ENCODE data around the gene HUNK. TPM values are rescaled to one million over a fixed set of nuclear protein-coding genes. Genes with fewer than 3 reads are reported as not detected.

HUNK gene
- total RNA-seq, 1 experiment from 2014 or later = 2.1 TPM

GRCh38 chr21:31847761-31848160 lies 25.1 kb upstream of the HUNK start:
- BruUV-seq (replicated peaks) = no TSS peak
- CTCF ChIA-PET = no interaction called here
- DNase-seq (ENCODE audit: low spot score) = no peak
- Histone ChIP-seq H3K36me3 (ENCODE audit: insufficient read depth, low read length, poor library complexity, severe bottlenecking) (no peaks in the 10 kb centered on the region), H3K4me1 (ENCODE audit: insufficient read depth, low read length, poor library complexity, severe bottlenecking) (no peaks in the 10 kb centered on the region), H3K4me3 (ENCODE audit: low read depth, low read length, poor library complexity, severe bottlenecking) (no peak overlapping the region), H3K9me3 (ENCODE audit: low read depth, low read length, poor library complexity, severe bottlenecking) (no peaks in the 10 kb centered on the region), H3K27ac (ENCODE audit: low read depth, low read length, poor library complexity, severe bottlenecking) (no peak overlapping the region), H3K27me3 (replicated peaks; ENCODE audit: insufficient read depth, low read depth, low read length, poor library complexity) (peaks cover 7% of the 10 kb centered on the region)
- POLR2A ChIA-PET (ENCODE audit: low non-redundant PET) = no interaction called here
- intact Hi-C loops (cut with micrococcal nuclease; ENCODE audit: unreplicated experiment) = no loop called here
- TF ChIP-seq EZH2 (IDR thresholded peaks at IDR 0.05; ENCODE audit: borderline replicate concordance, low read depth, low read length, poor library complexity, severe bottlenecking) = no peak
- TF ChIP-seq, protein P1, sequence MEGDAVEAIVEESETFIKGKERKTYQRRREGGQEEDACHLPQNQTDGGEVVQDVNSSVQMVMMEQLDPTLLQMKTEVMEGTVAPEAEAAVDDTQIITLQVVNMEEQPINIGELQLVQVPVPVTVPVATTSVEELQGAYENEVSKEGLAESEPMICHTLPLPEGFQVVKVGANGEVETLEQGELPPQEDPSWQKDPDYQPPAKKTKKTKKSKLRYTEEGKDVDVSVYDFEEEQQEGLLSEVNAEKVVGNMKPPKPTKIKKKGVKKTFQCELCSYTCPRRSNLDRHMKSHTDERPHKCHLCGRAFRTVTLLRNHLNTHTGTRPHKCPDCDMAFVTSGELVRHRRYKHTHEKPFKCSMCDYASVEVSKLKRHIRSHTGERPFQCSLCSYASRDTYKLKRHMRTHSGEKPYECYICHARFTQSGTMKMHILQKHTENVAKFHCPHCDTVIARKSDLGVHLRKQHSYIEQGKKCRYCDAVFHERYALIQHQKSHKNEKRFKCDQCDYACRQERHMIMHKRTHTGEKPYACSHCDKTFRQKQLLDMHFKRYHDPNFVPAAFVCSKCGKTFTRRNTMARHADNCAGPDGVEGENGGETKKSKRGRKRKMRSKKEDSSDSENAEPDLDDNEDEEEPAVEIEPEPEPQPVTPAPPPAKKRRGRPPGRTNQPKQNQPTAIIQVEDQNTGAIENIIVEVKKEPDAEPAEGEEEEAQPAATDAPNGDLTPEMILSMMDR (conservative IDR thresholded peaks at IDR 0.05; ENCODE audit: low read depth, low read length) = no peak

- TF ChIP-seq, protein P1 (conservative IDR thresholded peaks at IDR 0.05; ENCODE audit: low read depth, low read length) = no peak
- TF ChIP-seq EZH2 (IDR thresholded peaks at IDR 0.05; ENCODE audit: borderline replicate concordance, low read depth, low read length, poor library complexity, severe bottlenecking) = no peak
- ChIA-PET POLR2A (ENCODE audit: low non-redundant PET) (interaction anchor here (0.6 kb wide), 1 partner anchor 360 kb away, joined by 3 read pairs; no protein-coding TSS in a partner anchor), CTCF (no interaction called here)
- intact Hi-C loops (cut with micrococcal nuclease; ENCODE audit: unreplicated experiment) = no loop called here
- Histone ChIP-seq H3K4me3 (ENCODE audit: low read depth, low read length, poor library complexity, severe bottlenecking) (no peak overlapping the region), H3K27ac (ENCODE audit: low read depth, low read length, poor library complexity, severe bottlenecking) (no peak overlapping the region), H3K9me3 (ENCODE audit: low read depth, low read length, poor library complexity, severe bottlenecking) (no peaks in the 10 kb centered on the region), H3K4me1 (ENCODE audit: insufficient read depth, low read length, poor library complexity, severe bottlenecking) (no peaks in the 10 kb centered on the region), H3K36me3 (ENCODE audit: insufficient read depth, low read length, poor library complexity, severe bottlenecking) (no peaks in the 10 kb centered on the region), H3K27me3 (replicated peaks; ENCODE audit: insufficient read depth, low read depth, low read length, poor library complexity) (peaks cover 7% of the 10 kb centered on the region)
- DNase-seq (ENCODE audit: low spot score) = no peak
- no TSS peak for BruUV-seq (replicated peaks)
Measured at GRCh38 chr21:31848326-31848985, 24.4 kb upstream of the HUNK start.

- CTCF ChIA-PET = no interaction called here
- DNase-seq (ENCODE audit: low spot score) = no peak
- Histone ChIP-seq H3K4me3 (ENCODE audit: low read depth, low read length, poor library complexity, severe bottlenecking) (no peak overlapping the region), H3K9me3 (ENCODE audit: low read depth, low read length, poor library complexity, severe bottlenecking) (no peaks in the 10 kb centered on the region), H3K4me1 (ENCODE audit: insufficient read depth, low read length, poor library complexity, severe bottlenecking) (no peaks in the 10 kb centered on the region), H3K27me3 (replicated peaks; ENCODE audit: insufficient read depth, low read depth, low read length, poor library complexity) (peaks cover 4% of the 10 kb centered on the region), H3K27ac (ENCODE audit: low read depth, low read length, poor library complexity, severe bottlenecking) (no peak overlapping the region), H3K36me3 (ENCODE audit: insufficient read depth, low read length, poor library complexity, severe bottlenecking) (no peaks in the 10 kb centered on the region)
- intact Hi-C loops (cut with micrococcal nuclease; ENCODE audit: unreplicated experiment) = no loop called here
- BruUV-seq (replicated peaks) = no TSS peak
- TF ChIP-seq EZH2 (IDR thresholded peaks at IDR 0.05; ENCODE audit: borderline replicate concordance, low read depth, low read length, poor library complexity, severe bottlenecking) = no peak
- TF ChIP-seq, protein P1 (conservative IDR thresholded peaks at IDR 0.05; ENCODE audit: low read depth, low read length) = no peak
- POLR2A ChIA-PET (ENCODE audit: low non-redundant PET) = no interaction called here
Measured at GRCh38 chr21:31850886-31851285, 21.9 kb upstream of the HUNK start.
